CD4-positive, alpha-beta memory T cell (primary cell): ENCODE measurements around the gene PRKACG. TPM values are rescaled to one million over a fixed set of nuclear protein-coding genes. Genes with fewer than 3 reads are reported as not detected.

Experiments used
- CTCF ChIA-PET: fragments of 350-600 bp; sonication (Branson Sonifier 250); formaldehyde crosslinking; loops from one replicate; lab custom pipeline; 2021; ENCODE audit warnings: inconsistent platforms; ENCODE audit not compliant: partially characterized antibody; lab: Charles Lee
- POLR2A ChIA-PET: fragments of 350-600 bp; sonication (Branson Sonifier 250); formaldehyde crosslinking; loops from one replicate; lab custom pipeline; 2021; ENCODE audit not compliant: partially characterized antibody; lab: Charles Lee
- DNase-seq, 5 donors: peaks; one replicate each; pipeline versions ENCODE4 v3.0.0 to v3.0.0-alpha.2; 2020 to 2022; ENCODE audit warnings: mixed read lengths in 1 of 5
- H3K27ac ChIP-seq: one replicate; pipeline ENCODE4 v1.7.0; 2013; ENCODE audit warnings: low read depth, low read length
- H3K27me3 ChIP-seq: 2 replicates; pipeline ENCODE4 v1.7.0; 2013; ENCODE audit warnings: mild to moderate bottlenecking, low read length, moderate library complexity; ENCODE audit not compliant: insufficient read depth
- H3K36me3 ChIP-seq: 2 replicates; pipeline ENCODE4 v1.7.0; 2013; ENCODE audit warnings: mild to moderate bottlenecking, low read length, moderate library complexity; ENCODE audit not compliant: insufficient read depth
- H3K4me1 ChIP-seq: 2 replicates; pipeline ENCODE4 v1.7.0; 2013; ENCODE audit warnings: mild to moderate bottlenecking, low read length, moderate library complexity; ENCODE audit not compliant: insufficient read depth
- H3K4me3 ChIP-seq, 2 donors: one replicate each; pipeline ENCODE4 v1.7.0; 2013; ENCODE audit warnings: low read length in 2 of 2, mild to moderate bottlenecking in 1 of 2
- H3K9me3 ChIP-seq, 2 donors: one replicate each; pipeline ENCODE4 v1.7.0; 2013; ENCODE audit warnings: low read length in 2 of 2, control low read depth in 1 of 2; ENCODE audit not compliant: control insufficient read depth in 1 of 2
- H3K27ac Mint-ChIP-seq, 7 donors: one replicate each; pipeline ENCODE4 v1.8.0; 2020 to 2021; ENCODE audit warnings: mixed read lengths in 7 of 7, mild to moderate bottlenecking in 6 of 7, inconsistent platforms in 3 of 7, moderate library complexity in 3 of 7
- H3K27me3 Mint-ChIP-seq, 2 donors: one replicate each; pipeline ENCODE4 v1.8.0; 2020 to 2021; ENCODE audit warnings: mixed read lengths in 2 of 2
- H3K36me3 Mint-ChIP-seq, 2 donors: one replicate each; pipeline ENCODE4 v1.8.0; 2020 to 2021; ENCODE audit warnings: mixed read lengths in 2 of 2, inconsistent platforms in 1 of 2, mild to moderate bottlenecking in 1 of 2
- H3K4me1 Mint-ChIP-seq, 4 donors: one replicate each; pipeline ENCODE4 v1.8.0; 2020 to 2021; ENCODE audit warnings: mixed read lengths in 4 of 4, mild to moderate bottlenecking in 1 of 4
- H3K4me3 Mint-ChIP-seq, 8 donors: one replicate each; pipeline ENCODE4 v1.8.0; 2020 to 2021; ENCODE audit warnings: mixed read lengths in 8 of 8, mild to moderate bottlenecking in 7 of 8, moderate library complexity in 6 of 8, inconsistent platforms in 3 of 8
- H3K9me3 Mint-ChIP-seq, 8 donors: one replicate each; pipeline ENCODE4 v1.8.0; 2020 to 2021; ENCODE audit warnings: mixed read lengths in 8 of 8, mild to moderate bottlenecking in 5 of 8, inconsistent platforms in 3 of 8, moderate library complexity in 1 of 8
- intact Hi-C: fragments of 100-400 bp; cut with micrococcal nuclease; formaldehyde crosslinking; loops from one replicate; pipeline ENCODE4 v1.15.1; 2023
- polyA plus RNA-seq, 2 donors: library from polyadenylated mRNA; unstranded; fragments of 300-500 nt; fragmentation: Illumina TruSeq; gene quantifications; one replicate each; pipeline ENCODE4 v1.2.3, GENCODE V29; 2021
- total RNA-seq, 2 experiments: library from RNA; stranded (reverse); gene quantifications; one replicate each; pipeline ENCODE4 v1.2.3, GENCODE V29; 2021

Gene PRKACG
- total and polyA plus RNA-seq, 4 experiments from 2014 or later, result not detected

- no peak overlapping the region for H3K4me3 ChIP-seq
- peaks cover 22 to 39% (median 31%) of the 10 kb centered on the region in 4 donors for H3K4me1 Mint-ChIP-seq
- H3K36me3 Mint-ChIP-seq, result no peaks in the 10 kb centered on the region
- no peak for DNase-seq
- H3K27me3 ChIP-seq, result no peaks in the 10 kb centered on the region
- H3K27ac ChIP-seq, result no peak overlapping the region
- ChIA-PET CTCF (interaction anchor here (1.0 to 1.5 kb wide), 2 partner anchors 10 to 17 kb away, joined by 3 to 5 read pairs; no protein-coding TSS in a partner anchor), POLR2A (interaction anchor here (1.1 kb wide), 1 partner anchor 237 kb away, joined by 3 read pairs; a partner anchor contains a TSS)
- H3K9me3 Mint-ChIP-seq, result peaks cover 0 to 1% (median 0%) of the 10 kb centered on the region in 8 donors
- H3K4me3 Mint-ChIP-seq, result no peak overlapping the region
- H3K4me1 ChIP-seq, result peaks cover 30% of the 10 kb centered on the region
- H3K27ac Mint-ChIP-seq, result no peak overlapping the region
- no peaks in the 10 kb centered on the region for H3K9me3 ChIP-seq
- peaks cover 10 to 12% of the 10 kb centered on the region in 2 donors for H3K27me3 Mint-ChIP-seq
- no peaks in the 10 kb centered on the region for H3K36me3 ChIP-seq
- intact Hi-C loops, result no loop called here
Observed at GRCh38 chr9:69016191-69017096, 2.5 kb upstream of the PRKACG start.

- ChIA-PET POLR2A (no interaction called here), CTCF (interaction anchor here (1.0 to 1.2 kb wide), 2 partner anchors 14 to 430 kb away, joined by 4 to 5 read pairs; no protein-coding TSS in a partner anchor)
- Mint-ChIP-seq H3K4me3 (peak overlapping the region in 1 of 8 donors; percentile 29), H3K27me3 (peaks cover 14 to 15% of the 10 kb centered on the region in 2 donors), H3K4me1 (peaks cover 5 to 13% (median 8%) of the 10 kb centered on the region in 4 donors), H3K9me3 (peaks cover 0 to 1% (median 0%) of the 10 kb centered on the region in 8 donors), H3K27ac (no peak overlapping the region), H3K36me3 (no peaks in the 10 kb centered on the region)
- Histone ChIP-seq H3K4me3 (no peak overlapping the region), H3K27ac (no peak overlapping the region), H3K36me3 (no peaks in the 10 kb centered on the region), H3K27me3 (no peaks in the 10 kb centered on the region), H3K4me1 (peaks cover 6% of the 10 kb centered on the region), H3K9me3 (no peaks in the 10 kb centered on the region)
- no peak for DNase-seq
- intact Hi-C loops, result no loop called here
Observed at GRCh38 chr9:69013382-69013727, 558 bp downstream of the PRKACG start.

GRCh38 chr9:69012696-69013381 lies 1.1 kb downstream of the PRKACG start:
- POLR2A ChIA-PET, result no interaction called here
- Histone ChIP-seq H3K27me3 (no peaks in the 10 kb centered on the region), H3K9me3 (no peaks in the 10 kb centered on the region), H3K36me3 (no peaks in the 10 kb centered on the region), H3K27ac (no peak overlapping the region), H3K4me1 (peaks cover 6% of the 10 kb centered on the region), H3K4me3 (no peak overlapping the region)
- H3K9me3 Mint-ChIP-seq, result no peaks in the 10 kb centered on the region
- intact Hi-C loops, result no loop called here
- H3K27me3 Mint-ChIP-seq, result peaks cover 14 to 15% of the 10 kb centered on the region in 2 donors
- H3K4me1 Mint-ChIP-seq, result peaks cover 5 to 9% (median 7%) of the 10 kb centered on the region in 4 donors
- H3K4me3 Mint-ChIP-seq, result peak overlapping the region in 2 of 8 donors; percentile 29 to 36
- CTCF ChIA-PET, result interaction anchor here (0.7 to 1.2 kb wide), 3 partner anchors 9 to 429 kb away, joined by 4 to 5 read pairs (median 5); no protein-coding TSS in a partner anchor
- H3K27ac Mint-ChIP-seq, result peak overlapping the region in 3 of 7 donors; percentile 43 to 81 (median 74)
- DNase-seq, result no peak
- no peaks in the 10 kb centered on the region for H3K36me3 Mint-ChIP-seq

GRCh38 chr9:69009708-69010107 lies 4.2 kb downstream of the PRKACG start:
- no peaks in the 10 kb centered on the region for H3K36me3 Mint-ChIP-seq
- H3K27me3 ChIP-seq, result no peaks in the 10 kb centered on the region
- peaks cover 12 to 15% of the 10 kb centered on the region in 2 donors for H3K27me3 Mint-ChIP-seq
- no peak overlapping the region for H3K27ac Mint-ChIP-seq
- ChIA-PET POLR2A (interaction anchor here (0.9 to 1.8 kb wide), 2 partner anchors 10 to 34 kb away, joined by 3 to 6 read pairs; no protein-coding TSS in a partner anchor), CTCF (interaction anchor here (1.2 to 5.1 kb wide), 4 partner anchors 10 to 450 kb away, joined by 4 to 28 read pairs (median 6); partner anchors contain the start of gene FXN)
- intact Hi-C loops, result no loop called here
- peaks cover 5 to 9% (median 7%) of the 10 kb centered on the region in 4 donors for H3K4me1 Mint-ChIP-seq
- H3K4me1 ChIP-seq, result peaks cover 6% of the 10 kb centered on the region
- H3K4me3 Mint-ChIP-seq, result no peak overlapping the region
- H3K4me3 ChIP-seq, result no peak overlapping the region
- no peaks in the 10 kb centered on the region for H3K9me3 ChIP-seq
- no peak for DNase-seq
- H3K27ac ChIP-seq, result no peak overlapping the region
- no peaks in the 10 kb centered on the region for H3K9me3 Mint-ChIP-seq
- no peaks in the 10 kb centered on the region for H3K36me3 ChIP-seq

GRCh38 chr9:69004836-69005235 lies 9.1 kb downstream of the PRKACG start:
- POLR2A ChIA-PET, result no interaction called here
- intact Hi-C loops, result no loop called here
- Histone ChIP-seq H3K27ac (no peak overlapping the region), H3K4me3 (no peak overlapping the region), H3K27me3 (no peaks in the 10 kb centered on the region), H3K9me3 (no peaks in the 10 kb centered on the region), H3K36me3 (no peaks in the 10 kb centered on the region), H3K4me1 (no peaks in the 10 kb centered on the region)
- DNase-seq, result no peak
- peaks cover 0 to 6% of the 10 kb centered on the region in 2 donors for H3K27me3 Mint-ChIP-seq
- H3K4me3 Mint-ChIP-seq, result no peak overlapping the region
- no peaks in the 10 kb centered on the region for H3K36me3 Mint-ChIP-seq
- CTCF ChIA-PET, result interaction anchor here (0.6 to 1.6 kb wide), 4 partner anchors 9 to 421 kb away, joined by 3 to 4 read pairs (median 4); no protein-coding TSS in a partner anchor
- H3K9me3 Mint-ChIP-seq, result no peaks in the 10 kb centered on the region
- H3K27ac Mint-ChIP-seq, result peak overlapping the region in 1 of 7 donors; percentile 45
- peaks cover 0 to under 1% (median 0%) of the 10 kb centered on the region in 4 donors for H3K4me1 Mint-ChIP-seq

- H3K27ac Mint-ChIP-seq, result no peak overlapping the region
- intact Hi-C loops, result no loop called here
- POLR2A ChIA-PET, result no interaction called here
Observed at GRCh38 chr9:69003051-69003450, 10.9 kb downstream of the PRKACG start.

More at GRCh38 chr9:69003051-69003450, 10.9 kb downstream of the PRKACG start:
- Histone ChIP-seq H3K4me3 (no peak overlapping the region), H3K4me1 (no peaks in the 10 kb centered on the region), H3K36me3 (no peaks in the 10 kb centered on the region), H3K27me3 (no peaks in the 10 kb centered on the region), H3K27ac (no peak overlapping the region), H3K9me3 (no peaks in the 10 kb centered on the region)
- H3K27me3 Mint-ChIP-seq, result peaks cover 0 to 6% of the 10 kb centered on the region in 2 donors
- peaks cover 0 to 7% (median 4%) of the 10 kb centered on the region in 4 donors for H3K4me1 Mint-ChIP-seq
- H3K4me3 Mint-ChIP-seq, result no peak overlapping the region
- H3K36me3 Mint-ChIP-seq, result no peaks in the 10 kb centered on the region
- CTCF ChIA-PET, result interaction anchor here (0.7 to 2.4 kb wide), 6 partner anchors 11 to 420 kb away, joined by 3 to 16 read pairs (median 3); a partner anchor contains a TSS
- H3K9me3 Mint-ChIP-seq, result no peaks in the 10 kb centered on the region
- DNase-seq, result no peak
